Inferior parietal cortex (tissue), 1 donor: ENCODE results near the gene NDUFV3.
"Not testable (repeated sequence)": the region's sequence is repeated elsewhere in the genome, so short reads cannot be mapped to it uniquely, and the experiment has no call there.

Experiments
- DNase-seq: peaks from one replicate; pipeline ENCODE4 v3.0.0-alpha.2; 2016; ENCODE audit errors: extremely low spot score

NDUFV3 gene

GRCh38 chr21:42892582-42892930, 553 bp upstream of the NDUFV3 start:
- DNase-seq: no peak

GRCh38 chr21:42900446-42900845, 7.3 kb downstream of the NDUFV3 start:
- DNase-seq: no peak

- DNase-seq: no peak
These were observed 10.7 kb downstream of the NDUFV3 start for GRCh38 chr21:42903817-42904216.

- no peak for DNase-seq
These were observed 12.1 kb downstream of the NDUFV3 start for GRCh38 chr21:42905195-42905594.

- no peak for DNase-seq
These were observed 13.1 kb downstream of the NDUFV3 start for GRCh38 chr21:42906233-42906632.

GRCh38 chr21:42908484-42908883, 15.4 kb downstream of the NDUFV3 start:
- DNase-seq: not testable (repeated sequence)

GRCh38 chr21:42911920-42912319, 18.8 kb downstream of the NDUFV3 start:
- not testable (repeated sequence) for DNase-seq

GRCh38 chr21:42913476-42913875, 20.4 kb downstream of the NDUFV3 start:
- no peak for DNase-seq

- no peak for DNase-seq
These were observed 25.2 kb downstream of the NDUFV3 start for GRCh38 chr21:42918291-42918690.

- DNase-seq: no peak
These were observed 28.8 kb downstream of the NDUFV3 start for GRCh38 chr21:42921927-42922326.

- no peak for DNase-seq
These were observed 29.8 kb downstream of the NDUFV3 start for GRCh38 chr21:42922918-42923317.

- DNase-seq: peak; percentile 92
These were observed 30.7 kb downstream of the NDUFV3 start for GRCh38 chr21:42923553-42924432.

- no peak for DNase-seq
These were observed 31.3 kb downstream of the NDUFV3 start for GRCh38 chr21:42924433-42924751.

GRCh38 chr21:42925114-42925926, 32.2 kb downstream of the NDUFV3 start, which contains the start of gene ERVH48-1:
Gene ERVH48-1, minus strand, starts transcription at chr21:42925630. Its CDS starts 6,624 bp downstream, at chr21:42919006.
- DNase-seq: no peak

- DNase-seq: peak; percentile 31
These were observed 34.5 kb downstream of the NDUFV3 start for GRCh38 chr21:42927474-42928200.

- DNase-seq: no peak
These were observed 36.9 kb downstream of the NDUFV3 start for GRCh38 chr21:42929969-42930368.

GRCh38 chr21:42931560-42932235, 38.6 kb downstream of the NDUFV3 start:
- DNase-seq: no peak

- DNase-seq: not testable (repeated sequence)
These were observed 39.4 kb downstream of the NDUFV3 start for GRCh38 chr21:42932378-42933136.

GRCh38 chr21:42933137-42933970, 40.2 kb downstream of the NDUFV3 start:
- DNase-seq: not testable (repeated sequence)

GRCh38 chr21:42933973-42934372, 40.9 kb downstream of the NDUFV3 start:
- not testable (repeated sequence) for DNase-seq
